Stimulated activated naive CD8-positive, alpha-beta T cell treated with anti-CD3 and anti-CD28 coated beads, Interleukin-15, amount 100 ng/mL, for 72 hours (primary cell): ENCODE results near the gene PSMD2.

Source experiments
- ATAC-seq: fragments of 150-1000 bp; cut with Tn5 transposase; 2 replicates; pipeline ENCODE4 v1.10.0; 2021; ENCODE audit warnings: mild to moderate bottlenecking, moderate library complexity
- DNase-seq, 2 donors: peaks; one replicate each; pipeline ENCODE4 v3.0.0; 2021 to 2022
- H3K27ac Mint-ChIP-seq, 2 donors: one replicate each; pipeline ENCODE4 v1.8.0; 2022; ENCODE audit warnings: mild to moderate bottlenecking in 2 of 2, mixed read lengths in 2 of 2, moderate library complexity in 2 of 2
- H3K27me3 Mint-ChIP-seq: one replicate; pipeline ENCODE4 v1.8.0; 2022; ENCODE audit warnings: mixed read lengths
- H3K4me1 Mint-ChIP-seq: one replicate; pipeline ENCODE4 v1.8.0; 2022; ENCODE audit warnings: mild to moderate bottlenecking, mixed read lengths
- H3K4me3 Mint-ChIP-seq, 2 donors: one replicate each; pipeline ENCODE4 v1.8.0; 2022; ENCODE audit warnings: mild to moderate bottlenecking in 2 of 2, mixed read lengths in 2 of 2, moderate library complexity in 1 of 2
- H3K9me3 Mint-ChIP-seq, 2 donors: one replicate each; pipeline ENCODE4 v1.8.0; 2022; ENCODE audit warnings: mixed read lengths in 2 of 2

The PSMD2 gene

DNA sequence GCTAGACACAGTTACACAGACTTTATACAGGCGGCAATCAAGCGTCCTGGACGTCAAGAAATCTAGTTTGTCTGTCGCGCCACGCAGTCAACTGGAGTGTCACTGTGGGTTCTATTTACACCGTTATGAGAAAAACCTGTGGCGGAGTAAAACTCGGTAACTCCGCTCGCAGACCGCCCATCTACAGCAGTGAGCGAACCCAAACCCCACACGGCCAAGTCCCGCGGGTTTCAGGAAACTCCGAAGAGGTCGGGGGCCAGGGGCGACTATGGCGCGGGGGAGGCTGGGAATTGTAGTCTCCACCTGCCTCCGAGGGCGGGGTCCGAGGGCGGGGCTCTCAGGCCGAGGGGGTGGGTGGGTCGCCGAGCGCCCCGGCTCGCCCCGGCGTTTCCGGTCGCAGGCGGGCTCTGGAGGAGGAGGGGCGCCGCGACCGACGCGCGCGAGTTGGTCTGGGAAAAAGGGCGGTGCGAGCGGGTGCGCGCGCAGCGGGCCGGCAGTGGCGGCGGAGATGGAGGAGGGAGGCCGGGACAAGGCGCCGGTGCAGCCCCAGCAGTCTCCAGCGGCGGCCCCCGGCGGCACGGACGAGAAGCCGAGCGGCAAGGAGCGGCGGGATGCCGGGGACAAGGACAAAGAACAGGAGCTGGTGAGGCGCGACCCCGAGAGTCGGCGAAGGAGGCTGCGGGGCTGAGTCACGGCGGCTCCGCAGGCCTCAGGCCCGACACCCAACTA lies at the start of gene PSMD2:
TSS of gene PSMD2 (plus strand) at position 483 of the 729 bp plus-strand sequence. CDS start at position 509, 26 bp downstream.
- ATAC-seq (peak; percentile 98), DNase-seq (peak; percentile 97)
- no peaks in the 10 kb centered on the region for H3K9me3 Mint-ChIP-seq
- no peaks in the 10 kb centered on the region for H3K27me3 Mint-ChIP-seq
- peak within 1 kb of the TSS; percentile 91 to 99 for H3K27ac Mint-ChIP-seq
- H3K4me1 Mint-ChIP-seq: peaks cover 24% of the 10 kb centered on the region
- peak within 1 kb of the TSS; percentile 86 to 89 for H3K4me3 Mint-ChIP-seq

DNA sequence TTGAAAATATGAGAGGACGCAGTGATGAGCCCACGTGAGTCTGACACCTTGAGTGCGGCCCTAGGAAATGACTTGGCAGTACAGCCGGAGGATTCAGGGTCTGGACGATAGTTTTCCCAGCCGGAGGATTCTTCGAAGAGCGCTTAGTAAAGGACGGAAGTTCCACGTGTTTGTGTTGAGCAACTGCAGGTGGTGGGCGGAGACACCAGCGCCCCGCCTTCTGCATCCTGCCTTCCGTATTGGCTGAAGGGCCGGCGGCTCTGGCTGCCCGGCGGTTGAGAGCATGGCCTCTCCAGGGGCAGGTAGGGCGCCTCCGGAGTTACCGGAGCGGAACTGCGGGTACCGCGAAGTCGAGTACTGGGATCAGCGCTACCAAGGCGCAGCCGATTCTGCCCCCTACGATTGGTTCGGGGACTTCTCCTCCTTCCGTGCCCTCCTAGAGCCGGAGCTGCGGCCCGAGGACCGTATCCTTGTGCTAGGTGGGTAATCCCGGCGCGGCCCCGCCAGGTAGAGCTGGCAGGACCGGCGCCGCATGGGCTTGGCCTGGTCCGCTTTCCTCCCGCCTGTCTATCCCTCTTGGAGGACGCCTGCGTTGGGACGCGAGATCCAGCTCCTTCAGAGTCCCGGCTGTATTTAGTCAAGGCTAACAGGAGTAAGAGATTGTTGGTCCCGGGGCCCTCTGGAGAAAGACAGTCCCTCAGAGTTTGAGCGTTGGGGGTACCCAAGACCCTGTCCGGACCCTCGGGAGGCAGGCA lies 49.5 kb upstream of the PSMD2 start, which contains the start of gene EEF1AKMT4:
TSS of gene EEF1AKMT4 (plus strand) at position 261 of the 755 bp plus-strand sequence. CDS start at position 284, 23 bp downstream.
- no peaks in the 10 kb centered on the region for H3K27me3 Mint-ChIP-seq
- DNase-seq (peak; percentile 96 to 99), ATAC-seq (peak; percentile 94)
- H3K9me3 Mint-ChIP-seq: no peaks in the 10 kb centered on the region
- peaks cover 26% of the 10 kb centered on the region for H3K4me1 Mint-ChIP-seq
- H3K27ac Mint-ChIP-seq: peak within 1 kb of the TSS; percentile 99
- H3K4me3 Mint-ChIP-seq: peak within 1 kb of the TSS; percentile 98 to 99

DNA sequence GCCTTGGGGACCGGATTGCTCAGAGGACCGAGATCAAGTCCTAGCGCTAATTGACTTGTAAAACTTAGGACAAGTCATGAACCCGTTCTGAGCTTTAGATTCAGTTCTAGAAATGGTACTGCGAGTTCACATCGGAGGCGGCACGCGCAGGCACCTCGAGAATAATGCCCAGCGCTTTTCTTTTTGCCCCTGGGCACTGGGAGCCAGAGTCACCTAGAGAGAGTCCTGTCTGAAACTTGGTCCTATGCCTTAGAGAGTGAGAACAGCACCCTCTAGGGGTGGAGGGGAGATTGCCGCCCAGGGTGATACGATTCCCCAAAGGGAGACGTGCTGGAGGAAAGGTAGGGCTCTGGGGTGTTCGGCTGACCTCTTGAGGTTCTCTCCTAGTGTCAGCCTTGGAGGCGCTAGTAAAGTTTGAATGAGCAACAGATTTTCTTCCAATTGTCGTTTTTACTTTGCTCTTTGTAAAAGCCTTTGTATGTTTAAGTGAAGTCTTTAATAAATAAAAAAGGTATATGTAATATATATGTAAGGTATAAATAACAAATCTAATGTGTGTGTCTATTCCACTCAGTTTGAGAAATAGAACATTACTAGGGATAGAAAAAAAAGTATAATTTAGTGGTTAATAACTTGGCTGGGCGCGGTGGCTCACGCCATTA lies 48.7 kb upstream of the PSMD2 start:
- H3K27ac Mint-ChIP-seq: peak overlapping the region; percentile 77 to 99
- peak overlapping the region; percentile 98 to 99 for H3K4me3 Mint-ChIP-seq
- peak; percentile 74 for ATAC-seq
- DNase-seq: peak; percentile 89 to 90
- H3K4me1 Mint-ChIP-seq: peaks cover 30% of the 10 kb centered on the region
- H3K9me3 Mint-ChIP-seq: no peaks in the 10 kb centered on the region
- no peaks in the 10 kb centered on the region for H3K27me3 Mint-ChIP-seq

DNA sequence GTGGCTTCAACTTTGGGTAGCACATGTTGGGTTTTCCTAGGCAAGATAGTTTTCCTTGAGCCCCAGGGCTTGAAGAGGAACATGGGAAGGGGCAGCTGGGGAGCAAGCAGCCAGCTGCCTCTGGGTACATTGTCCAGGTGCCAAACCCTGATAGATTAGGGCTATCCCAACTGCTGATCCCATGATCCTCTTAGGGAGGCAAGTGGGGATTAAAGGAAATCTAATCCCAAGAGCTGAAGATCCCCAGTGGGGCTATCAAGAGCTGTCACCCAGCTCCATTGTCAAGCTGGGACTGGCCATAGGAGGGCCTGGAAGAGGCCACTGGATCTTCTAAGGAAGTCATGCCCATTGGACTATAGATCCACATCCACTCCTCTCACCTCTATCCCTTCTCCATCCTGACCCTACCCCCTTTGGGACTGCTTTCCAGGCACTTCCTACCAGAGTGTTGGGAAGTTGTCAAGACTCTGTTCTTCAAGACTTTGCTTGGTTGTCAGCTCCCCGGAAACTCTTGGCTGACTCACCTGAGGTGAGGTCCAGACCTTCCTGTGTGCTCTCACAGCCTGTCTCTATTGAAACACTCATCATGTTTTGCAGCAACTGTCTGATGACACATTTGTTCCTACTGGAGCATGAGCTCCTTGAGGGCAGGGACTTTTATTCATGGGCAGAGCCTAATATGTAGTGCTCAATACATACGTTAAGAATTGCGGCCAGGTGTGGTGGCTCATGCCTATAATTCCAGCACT lies 43.6 kb upstream of the PSMD2 start:
- peak overlapping the region in 1 of 2 donors; percentile 9 for H3K27ac Mint-ChIP-seq
- H3K9me3 Mint-ChIP-seq: no peaks in the 10 kb centered on the region
- no peak overlapping the region for H3K4me3 Mint-ChIP-seq
- H3K27me3 Mint-ChIP-seq: peaks cover 21% of the 10 kb centered on the region
- H3K4me1 Mint-ChIP-seq: peaks cover 18% of the 10 kb centered on the region
- DNase-seq: peak in 1 of 2 donors; percentile 31
- peak; percentile 61 for ATAC-seq

DNA sequence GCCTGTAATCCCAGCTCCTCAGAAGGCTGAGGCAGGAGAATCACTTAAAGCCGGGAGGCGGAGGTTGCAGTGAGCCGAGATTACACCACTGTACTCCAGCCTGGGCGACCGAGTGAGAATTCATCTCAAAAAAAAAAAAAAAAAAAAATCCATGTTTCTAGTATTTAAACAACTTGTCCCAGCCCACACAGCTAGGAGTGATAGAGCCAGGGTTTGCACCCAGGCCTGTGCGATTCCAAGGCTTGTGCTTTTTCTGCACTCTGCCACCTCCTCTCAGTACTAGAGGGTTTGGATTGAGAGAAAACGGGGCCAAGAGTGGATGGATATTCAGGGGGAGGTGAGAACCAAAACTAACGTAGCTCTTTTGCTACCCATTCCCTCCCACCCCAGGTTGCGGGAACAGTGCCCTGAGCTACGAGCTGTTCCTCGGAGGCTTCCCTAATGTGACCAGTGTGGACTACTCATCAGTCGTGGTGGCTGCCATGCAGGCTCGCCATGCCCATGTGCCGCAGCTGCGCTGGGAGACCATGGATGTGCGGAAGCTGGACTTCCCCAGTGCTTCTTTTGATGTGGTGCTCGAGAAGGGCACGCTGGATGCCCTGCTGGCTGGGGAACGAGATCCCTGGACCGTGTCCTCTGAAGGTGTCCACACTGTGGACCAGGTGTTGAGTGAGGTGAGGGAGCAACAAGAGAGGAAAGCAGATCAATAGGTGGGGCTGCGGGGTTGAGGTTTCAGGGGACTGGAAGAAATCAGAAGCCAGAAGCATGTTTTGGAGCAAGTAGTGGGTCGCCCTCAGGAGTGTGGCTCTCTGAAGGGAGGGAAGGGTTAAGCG lies 41.7 kb upstream of the PSMD2 start:
- Mint-ChIP-seq H3K27ac (no peak overlapping the region), H3K4me3 (no peak overlapping the region), H3K27me3 (peaks cover 38% of the 10 kb centered on the region), H3K4me1 (peaks cover 27% of the 10 kb centered on the region), H3K9me3 (no peaks in the 10 kb centered on the region)
- ATAC-seq (no peak), DNase-seq (no peak)

DNA sequence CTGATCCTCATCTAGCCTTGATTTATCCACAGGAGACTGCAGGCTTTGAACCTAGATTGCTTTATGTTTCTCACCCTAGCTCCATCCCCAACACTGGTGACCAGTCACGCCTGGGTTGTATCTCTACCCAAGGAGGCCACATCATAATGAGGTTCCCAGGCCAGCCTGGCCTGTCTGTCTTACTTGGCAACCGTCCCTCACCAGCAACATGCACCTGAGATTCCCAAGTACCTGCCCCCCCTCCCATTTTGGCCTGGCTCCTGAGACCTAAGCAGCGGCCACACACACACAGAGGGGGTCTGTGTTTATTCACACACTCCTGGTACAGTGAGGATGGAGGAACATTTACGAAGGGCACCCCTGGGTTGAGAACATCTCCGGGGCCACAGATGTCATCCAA lies 40.1 kb upstream of the PSMD2 start:
- Mint-ChIP-seq H3K27ac (no peak overlapping the region), H3K4me3 (peak overlapping the region in 1 of 2 donors; percentile 78), H3K27me3 (peaks cover 54% of the 10 kb centered on the region), H3K9me3 (no peaks in the 10 kb centered on the region), H3K4me1 (peaks cover 37% of the 10 kb centered on the region)
- ATAC-seq (no peak), DNase-seq (no peak)

DNA sequence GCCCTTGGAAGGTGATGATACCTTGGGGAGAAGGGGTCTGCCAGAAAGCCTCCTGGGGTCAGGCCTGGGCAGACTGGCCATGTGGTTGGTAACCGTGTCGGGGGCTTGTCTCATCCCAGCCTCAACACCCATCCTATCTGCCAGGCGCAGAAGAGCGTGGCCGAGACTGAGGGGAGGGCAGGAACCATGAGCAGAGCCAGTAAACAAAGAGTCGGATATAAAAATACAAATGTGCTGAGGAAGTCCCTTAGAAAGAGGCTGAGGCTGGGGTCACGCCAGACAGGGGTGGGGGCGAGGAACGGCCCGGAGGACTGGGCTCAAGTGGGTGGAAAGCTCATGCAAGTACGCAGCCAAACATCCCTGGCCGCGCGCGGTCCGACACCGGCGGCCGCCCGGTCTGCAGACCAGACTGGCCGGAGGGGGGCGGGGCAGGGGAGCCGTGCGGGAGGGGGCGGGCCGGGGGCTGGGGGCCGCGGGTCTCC lies 39.6 kb upstream of the PSMD2 start:
- DNase-seq (no peak), ATAC-seq (no peak)
- Mint-ChIP-seq H3K27ac (peak overlapping the region in 1 of 2 donors; percentile 72), H3K4me1 (peaks cover 37% of the 10 kb centered on the region), H3K9me3 (no peaks in the 10 kb centered on the region), H3K4me3 (peak overlapping the region; percentile 73 to 78), H3K27me3 (peaks cover 57% of the 10 kb centered on the region)

DNA sequence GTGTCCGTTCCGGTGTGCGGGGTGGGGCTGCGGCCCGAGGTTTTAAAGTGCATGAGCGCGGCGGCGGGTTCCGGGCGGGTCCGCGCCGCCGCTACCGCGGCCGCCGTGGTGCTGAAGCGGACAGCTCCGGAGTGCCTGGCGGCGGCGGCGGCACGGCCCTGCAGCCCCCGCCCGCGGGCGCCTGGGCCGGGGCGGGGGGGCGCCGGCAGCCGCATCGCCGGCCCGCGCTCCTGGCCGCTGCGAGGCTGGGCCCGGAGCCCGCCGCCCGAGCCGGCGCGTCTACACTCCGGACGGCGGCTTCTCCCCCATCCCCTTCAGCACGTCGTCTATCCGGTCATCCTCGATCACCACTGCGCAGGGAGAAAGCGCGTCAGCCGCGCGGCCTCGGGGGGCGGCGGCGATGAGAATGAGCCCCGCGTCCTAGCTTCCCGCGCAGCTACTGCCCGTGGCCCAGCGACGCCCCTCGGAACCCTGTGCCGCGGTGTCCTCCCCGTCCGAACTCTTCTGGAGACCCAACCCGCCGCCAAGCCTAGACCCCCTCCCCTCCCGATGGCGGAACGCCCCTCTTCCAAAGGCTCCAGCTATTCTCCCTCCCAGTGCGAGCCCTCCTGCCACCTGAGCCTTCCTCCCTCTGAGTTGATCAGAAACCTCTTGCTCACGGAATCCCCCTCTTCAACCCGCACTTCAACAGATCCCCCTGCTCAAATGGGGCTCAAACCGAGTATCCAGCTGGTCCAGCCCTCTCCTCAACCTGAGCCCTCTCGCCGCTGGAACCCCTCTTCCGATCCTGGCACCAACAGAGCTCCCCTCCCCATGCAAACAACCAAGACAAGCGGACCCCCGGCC lies 38.9 kb upstream of the PSMD2 start:
- Mint-ChIP-seq H3K4me3 (peak overlapping the region; percentile 69 to 85), H3K27me3 (peaks cover 64% of the 10 kb centered on the region), H3K4me1 (peaks cover 34% of the 10 kb centered on the region), H3K27ac (peak overlapping the region in 1 of 2 donors; percentile 1), H3K9me3 (no peaks in the 10 kb centered on the region)
- ATAC-seq (peak; percentile 50), DNase-seq (peak; percentile 33 to 36)

DNA sequence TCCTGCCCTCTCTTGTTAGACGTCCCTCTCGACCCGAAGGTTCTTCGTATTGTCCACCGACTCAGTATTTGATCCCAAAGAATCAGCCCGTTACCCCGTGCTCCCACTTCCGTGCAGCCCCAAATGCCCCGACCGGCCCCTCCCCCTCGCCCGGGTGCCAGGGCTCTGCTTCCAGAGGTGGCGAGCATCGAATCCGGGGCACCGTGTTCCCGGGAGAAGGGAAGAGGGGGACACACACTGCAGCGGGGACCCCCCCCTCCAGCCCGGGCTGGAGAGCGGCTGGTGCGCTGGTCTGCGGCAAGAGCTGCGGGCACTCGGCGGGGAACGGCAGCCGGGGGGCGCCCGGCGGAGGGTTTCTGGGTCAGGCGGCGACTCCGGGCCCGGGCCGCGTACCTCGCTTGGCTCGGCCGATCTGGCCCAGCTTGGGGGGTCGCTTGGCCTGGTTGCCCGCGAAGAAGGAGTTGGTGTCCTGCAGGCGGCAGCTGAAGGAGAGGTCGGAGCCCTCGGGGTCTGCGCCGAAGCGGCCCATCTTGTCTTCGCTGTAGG lies 38.2 kb upstream of the PSMD2 start:
- H3K4me1 Mint-ChIP-seq: peaks cover 27% of the 10 kb centered on the region
- ATAC-seq (peak; percentile 8), DNase-seq (peak in 1 of 2 donors; percentile 22)
- peak overlapping the region in 1 of 2 donors; percentile 1 for H3K27ac Mint-ChIP-seq
- no peaks in the 10 kb centered on the region for H3K9me3 Mint-ChIP-seq
- peaks cover 68% of the 10 kb centered on the region for H3K27me3 Mint-ChIP-seq
- H3K4me3 Mint-ChIP-seq: peak overlapping the region; percentile 82 to 85

DNA sequence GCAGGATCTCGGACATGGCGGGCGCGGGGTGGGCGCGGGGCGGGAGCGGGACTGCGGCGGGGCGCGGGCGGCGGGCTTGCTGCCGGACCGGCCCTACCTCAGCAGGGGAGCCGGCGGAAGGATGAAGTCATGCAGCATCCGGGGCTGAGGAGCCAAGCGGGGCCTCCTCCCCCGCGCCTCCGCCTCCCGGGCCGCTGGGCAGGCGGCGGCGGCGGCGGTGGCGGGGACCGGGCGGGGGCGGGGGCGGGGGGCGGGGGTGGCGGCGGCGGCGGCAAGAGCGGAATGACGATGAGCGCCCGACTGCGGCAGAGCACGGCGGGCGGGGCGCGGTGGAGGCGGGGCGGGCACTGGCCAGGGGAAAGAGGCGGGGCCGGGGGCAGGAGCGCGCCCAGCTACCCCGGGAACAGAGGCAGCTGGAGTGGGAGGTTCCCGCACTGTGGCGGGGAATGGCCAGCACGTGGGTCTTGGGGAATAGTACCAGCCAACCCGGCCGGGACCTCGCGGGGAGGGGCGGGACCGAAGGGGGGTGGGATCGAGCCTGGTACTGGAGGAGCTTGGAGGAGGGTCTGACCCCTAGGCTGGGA lies 37.7 kb upstream of the PSMD2 start, which contains the start of gene CAMK2N2:
TSS of gene CAMK2N2 (minus strand) at position 284 of the 584 bp plus-strand sequence. CDS start at position 16, 268 bp downstream.
- H3K9me3 Mint-ChIP-seq: no peaks in the 10 kb centered on the region
- H3K27me3 Mint-ChIP-seq: peaks cover 72% of the 10 kb centered on the region
- peaks cover 26% of the 10 kb centered on the region for H3K4me1 Mint-ChIP-seq
- peak within 1 kb of the TSS in 1 of 2 donors; percentile 1 for H3K27ac Mint-ChIP-seq
- H3K4me3 Mint-ChIP-seq: peak within 1 kb of the TSS; percentile 82 to 85
- ATAC-seq (peak; percentile 72), DNase-seq (peak; percentile 43 to 59)

DNA sequence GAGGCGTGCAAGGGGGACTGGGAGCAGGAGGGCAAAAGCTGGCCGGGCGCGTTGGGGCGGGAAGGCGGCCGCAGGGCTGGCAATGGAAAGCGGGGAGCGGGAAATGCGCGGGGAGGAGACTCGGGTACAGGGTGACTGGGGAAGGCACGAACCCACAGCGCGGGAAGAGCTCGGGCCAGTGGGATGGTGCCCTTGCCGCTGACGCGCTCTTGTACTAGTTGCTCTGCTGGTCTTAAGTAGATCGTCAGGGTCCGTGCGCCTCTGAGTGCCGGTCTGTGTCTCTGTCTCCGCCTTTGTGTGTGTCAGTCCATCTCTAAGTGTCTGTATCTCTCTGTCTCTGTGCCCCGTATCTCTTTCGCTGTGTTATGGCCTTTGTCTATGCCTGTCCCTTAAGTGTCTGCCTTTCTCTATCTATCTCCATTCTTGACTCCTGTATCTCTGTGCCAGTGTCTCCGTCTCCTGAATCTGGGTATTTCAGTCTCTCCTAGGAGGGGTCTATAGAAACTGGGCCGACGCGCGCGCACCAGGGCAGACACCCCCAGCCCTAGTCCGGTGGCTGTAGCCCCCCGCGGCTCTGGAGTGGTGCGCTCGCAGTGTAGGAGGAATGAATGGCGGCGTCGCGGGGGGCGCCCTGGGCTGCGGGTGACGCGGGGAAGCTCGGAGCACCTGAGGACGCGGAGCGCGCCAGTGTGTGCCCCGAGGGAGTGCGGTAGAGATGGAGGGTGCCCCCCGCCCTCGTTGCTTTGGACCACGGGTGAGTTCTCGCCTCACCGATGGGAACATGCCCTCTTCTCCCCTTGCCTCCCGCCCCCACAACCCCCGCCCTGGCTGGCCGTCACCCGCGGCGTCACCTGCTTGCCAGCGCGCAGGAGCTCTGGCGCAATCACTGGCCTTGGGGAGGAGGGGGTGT lies 36.9 kb upstream of the PSMD2 start:
- peaks cover 77% of the 10 kb centered on the region for H3K27me3 Mint-ChIP-seq
- ATAC-seq: peak; percentile 21

DNA sequence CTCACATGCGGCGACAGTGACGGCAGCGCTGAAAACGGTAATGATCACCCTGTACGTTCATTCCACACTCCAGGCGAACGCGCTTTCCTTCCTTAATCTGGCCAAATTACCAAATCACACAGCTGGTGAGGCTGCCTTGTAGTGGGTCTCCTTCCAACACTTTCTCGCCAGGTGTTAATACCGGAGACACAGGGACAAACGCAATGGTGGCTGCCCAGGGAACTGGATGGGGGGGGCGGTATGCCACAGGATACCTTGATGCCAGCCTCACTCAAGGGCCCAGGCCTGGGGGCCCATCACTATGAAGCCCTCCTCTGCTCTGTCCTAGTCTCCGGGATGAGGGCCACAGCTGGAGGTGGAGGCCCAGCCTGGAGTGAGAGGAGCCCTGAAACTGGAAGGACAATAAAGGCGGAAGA lies 36.3 kb upstream of the PSMD2 start:
- Mint-ChIP-seq H3K4me3 (peak overlapping the region; percentile 82 to 85), H3K27me3 (peaks cover 84% of the 10 kb centered on the region), H3K4me1 (peaks cover 26% of the 10 kb centered on the region), H3K9me3 (no peaks in the 10 kb centered on the region), H3K27ac (no peak overlapping the region)
- DNase-seq (no peak), ATAC-seq (no peak)

More for the DNA sequence above, 36.9 kb upstream of the PSMD2 start:
- Mint-ChIP-seq H3K4me1 (peaks cover 26% of the 10 kb centered on the region), H3K9me3 (no peaks in the 10 kb centered on the region), H3K27ac (no peak overlapping the region), H3K4me3 (peak overlapping the region; percentile 82 to 85)
- DNase-seq: no peak
